DND-41 (cell line): Measurements from ENCODE around the gene ASB1.

Experiments
- EZH2 ChIP-seq: IDR thresholded peaks from 3 replicates; pipeline ENCODE4 v1.6.1; 2012; ENCODE audit warnings: borderline replicate concordance, low read depth, mild to moderate bottlenecking, moderate library complexity, low read length, inconsistent platforms; ENCODE audit not compliant: severe bottlenecking
- TF ChIP-seq, protein P1 (sequence below): IDR thresholded peaks from 2 replicates; pipeline ENCODE4 v1.5.1; 2012; ENCODE audit warnings: borderline replicate concordance, low read length, moderate library complexity, mild to moderate bottlenecking; ENCODE audit not compliant: poor library complexity, severe bottlenecking; ENCODE audit errors: extremely low read depth

GRCh38 chr2:238388794-238389193, 37.9 kb upstream of the ASB1 start:
- TF ChIP-seq, protein P1, sequence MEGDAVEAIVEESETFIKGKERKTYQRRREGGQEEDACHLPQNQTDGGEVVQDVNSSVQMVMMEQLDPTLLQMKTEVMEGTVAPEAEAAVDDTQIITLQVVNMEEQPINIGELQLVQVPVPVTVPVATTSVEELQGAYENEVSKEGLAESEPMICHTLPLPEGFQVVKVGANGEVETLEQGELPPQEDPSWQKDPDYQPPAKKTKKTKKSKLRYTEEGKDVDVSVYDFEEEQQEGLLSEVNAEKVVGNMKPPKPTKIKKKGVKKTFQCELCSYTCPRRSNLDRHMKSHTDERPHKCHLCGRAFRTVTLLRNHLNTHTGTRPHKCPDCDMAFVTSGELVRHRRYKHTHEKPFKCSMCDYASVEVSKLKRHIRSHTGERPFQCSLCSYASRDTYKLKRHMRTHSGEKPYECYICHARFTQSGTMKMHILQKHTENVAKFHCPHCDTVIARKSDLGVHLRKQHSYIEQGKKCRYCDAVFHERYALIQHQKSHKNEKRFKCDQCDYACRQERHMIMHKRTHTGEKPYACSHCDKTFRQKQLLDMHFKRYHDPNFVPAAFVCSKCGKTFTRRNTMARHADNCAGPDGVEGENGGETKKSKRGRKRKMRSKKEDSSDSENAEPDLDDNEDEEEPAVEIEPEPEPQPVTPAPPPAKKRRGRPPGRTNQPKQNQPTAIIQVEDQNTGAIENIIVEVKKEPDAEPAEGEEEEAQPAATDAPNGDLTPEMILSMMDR, result no peak
- TF ChIP-seq EZH2, result no peak
